ENCODE data around the gene INPP5A. TPM values are rescaled to one million over a fixed set of nuclear protein-coding genes. Genes with fewer than 3 reads are reported as not detected.

The INPP5A gene
- total and polyA plus RNA-seq, 2 of the 13 experiments (the other 11 are each of a cell fraction or from before 2014, with no cell fraction given), result 17.5 to 37.9 TPM

DNA sequence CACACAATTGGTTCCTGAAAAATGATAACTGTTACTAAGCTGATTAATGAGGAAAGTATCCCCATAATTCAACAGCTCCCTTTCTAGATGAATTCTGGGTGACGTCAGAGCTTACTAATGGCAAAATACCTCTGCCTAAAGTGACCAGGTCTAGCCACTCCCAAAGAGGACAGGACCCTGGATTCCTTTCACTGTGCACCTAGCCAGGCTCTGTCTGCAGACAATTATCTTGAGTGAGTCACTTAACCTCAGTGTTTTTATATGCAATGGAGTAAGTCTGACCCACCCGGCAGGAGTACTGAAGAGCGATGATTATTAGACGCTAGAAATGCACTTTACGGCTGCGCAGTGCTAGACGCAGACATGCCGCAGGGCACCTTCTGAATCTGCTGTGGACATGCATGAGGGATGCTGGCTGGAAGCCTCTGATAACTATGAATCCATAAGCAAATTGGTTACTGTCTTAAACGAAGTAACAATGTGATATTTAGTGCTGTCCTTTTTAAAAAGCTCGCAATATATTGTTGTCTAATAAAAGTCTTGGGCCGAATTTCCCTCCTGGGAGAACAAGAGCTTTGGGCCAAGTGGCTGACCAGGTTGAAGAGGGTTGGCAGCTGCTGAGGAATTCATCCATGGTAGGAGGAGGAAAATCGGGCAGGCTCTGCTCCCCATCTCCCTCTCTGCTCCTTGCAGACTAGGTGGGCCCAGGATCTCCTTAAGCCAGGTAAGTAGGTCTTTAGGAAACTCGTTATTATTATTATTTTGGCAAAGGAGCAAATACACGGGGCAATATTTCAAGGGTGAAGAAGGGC is 4.6 kb upstream of the INPP5A start:
- FAIRE-seq, result no peak
- Histone ChIP-seq H4K20me1 (ENCODE audit: insufficient read depth, low read length) (no peaks in the 10 kb centered on the region), H3K4me2 (ENCODE audit: low read depth, low read length) (no peak overlapping the region), H3K79me2 (ENCODE audit: insufficient read depth, low read length) (peaks cover 4% of the 10 kb centered on the region), H3K9ac (ENCODE audit: insufficient read depth, low read depth, low read length) (no peak overlapping the region), H3K4me3 (replicated peaks in 1 of 3; ENCODE audit: insufficient read depth in 1 of 3, low read depth in 2 of 3, low read length in 3 of 3) (no peak overlapping the region), H3K27ac (ENCODE audit: extremely low read length, insufficient read depth, low read length) (no peak overlapping the region), H3K27me3 (ENCODE audit: control insufficient read depth in 1 of 2, insufficient read depth in 2 of 2, low read length in 2 of 2) (peaks cover 0 to 15% of the 10 kb centered on the region in 2 experiments; a peak in 4 of 5 replicates), H3K36me3 (replicated peaks in 1 of 2; ENCODE audit: control insufficient read depth in 1 of 2, insufficient read depth in 2 of 2, low read length in 2 of 2) (no peaks in the 10 kb centered on the region), H3K4me1 (ENCODE audit: insufficient read depth, low read length) (peaks cover 24% of the 10 kb centered on the region), H3K9me3 (ENCODE audit: low read length) (peaks cover 6% of the 10 kb centered on the region; the same call in 1 of the 2 replicates), H2AFZ (ENCODE audit: low read length) (no peak overlapping the region)
- ChIA-PET CTCF (ENCODE audit: low intra/inter-chr PET ratio, low total read pairs) (no interaction called here), POLR2A (no interaction called here)
- no peak for DNase-seq (ENCODE audit: low spot score)
- TF ChIP-seq ZNF891 (CRISPR knock-in tag; IDR thresholded peaks at IDR 0.05) (no peak), CREB1 (IDR thresholded peaks at IDR 0.05) (0 out of 2 replicates have a peak, but pooled peaks have one; percentile 44), CREB1 (CRISPR knock-in tag; IDR thresholded peaks at IDR 0.05) (no peak)
- in situ Hi-C loops (cut with HindIII; ENCODE audit: extremely low pct_ligation_motif_present, low pct_unique_long_range_greater_than_20kb), result no loop called here
- 77% methylated on average over 12 of the region's 14 CpGs for WGBS (ENCODE audit: low lambda C conversion rate)
- no peak for ATAC-seq
- intact Hi-C loops (cut with micrococcal nuclease; ENCODE audit: unreplicated experiment), result no loop called here
- no TSS peak for BruUV-seq (replicated peaks)

- FAIRE-seq (no peak), DNase-seq (ENCODE audit: low spot score) (no peak), ATAC-seq (no peak)
- no peaks in the 10 kb centered on the region for H3K36me3 ChIP-seq (replicated peaks in 1 of 2; ENCODE audit: control insufficient read depth in 1 of 2, insufficient read depth in 2 of 2, low read length in 2 of 2)
- no peak overlapping the region for H2AFZ ChIP-seq (ENCODE audit: low read length)
- no TSS peak for BruUV-seq (replicated peaks)
- peaks cover 24% of the 10 kb centered on the region for H3K4me1 ChIP-seq (ENCODE audit: insufficient read depth, low read length)
- peaks cover 11% of the 10 kb centered on the region for H3K79me2 ChIP-seq (ENCODE audit: insufficient read depth, low read length)
- POLR2A ChIA-PET, result no interaction called here
- CTCF ChIA-PET (ENCODE audit: low intra/inter-chr PET ratio, low total read pairs), result no interaction called here
- no peak overlapping the region for H3K27ac ChIP-seq (ENCODE audit: extremely low read length, insufficient read depth, low read length)
- intact Hi-C loops (cut with micrococcal nuclease; ENCODE audit: unreplicated experiment) (no loop called here), in situ Hi-C loops (cut with HindIII; ENCODE audit: extremely low pct_ligation_motif_present, low pct_unique_long_range_greater_than_20kb) (no loop called here)
- H3K4me3 ChIP-seq (replicated peaks in 1 of 3; ENCODE audit: insufficient read depth in 1 of 3, low read depth in 2 of 3, low read length in 3 of 3), result no peak overlapping the region
- no peak for TF ChIP-seq RORA (CRISPR knock-in tag; IDR thresholded peaks at IDR 0.05)
- TF ChIP-seq ZNF597 (CRISPR knock-in tag; IDR thresholded peaks at IDR 0.05), result no peak
- TF ChIP-seq SETDB1 (CRISPR knock-in tag; IDR thresholded peaks at IDR 0.05; ENCODE audit: borderline replicate concordance), result no peak
- TF ChIP-seq ELF1 (CRISPR knock-in tag; IDR thresholded peaks at IDR 0.05), result no peak
- no peak for TF ChIP-seq TARDBP (CRISPR knock-in tag; IDR thresholded peaks at IDR 0.05)
- TF ChIP-seq KDM4B (CRISPR knock-in tag; IDR thresholded peaks at IDR 0.05), result no peak
- no peak for TF ChIP-seq ZNF343 (CRISPR knock-in tag; IDR thresholded peaks at IDR 0.05)
- TF ChIP-seq PHF21A (CRISPR knock-in tag; IDR thresholded peaks at IDR 0.05), result no peak
- no peak for TF ChIP-seq ZNF709 (CRISPR knock-in tag; IDR thresholded peaks at IDR 0.05)
- TF ChIP-seq RFX5 (IDR thresholded peaks at IDR 0.05; ENCODE audit: low read depth, low read length), result no peak
- TF ChIP-seq MAX (IDR thresholded peaks at IDR 0.05), result no peak
- TF ChIP-seq KDM6A (CRISPR knock-in tag; IDR thresholded peaks at IDR 0.05; ENCODE audit: low read depth), result no peak
- TF ChIP-seq FOSL1 (CRISPR knock-in tag; IDR thresholded peaks at IDR 0.05; ENCODE audit: borderline replicate concordance), result no peak
- TF ChIP-seq, protein P1, sequence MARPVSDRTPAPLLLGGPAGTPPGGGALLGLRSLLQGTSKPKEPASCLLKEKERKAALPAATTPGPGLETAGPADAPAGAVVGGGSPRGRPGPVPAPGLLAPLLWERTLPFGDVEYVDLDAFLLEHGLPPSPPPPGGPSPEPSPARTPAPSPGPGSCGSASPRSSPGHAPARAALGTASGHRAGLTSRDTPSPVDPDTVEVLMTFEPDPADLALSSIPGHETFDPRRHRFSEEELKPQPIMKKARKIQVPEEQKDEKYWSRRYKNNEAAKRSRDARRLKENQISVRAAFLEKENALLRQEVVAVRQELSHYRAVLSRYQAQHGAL (CRISPR knock-in tag; IDR thresholded peaks at IDR 0.05; ENCODE audit: not compliant biosample characterization), result no peak
- H3K27me3 ChIP-seq (ENCODE audit: control insufficient read depth in 1 of 2, insufficient read depth in 2 of 2, low read length in 2 of 2), result peaks cover 0 to 8% of the 10 kb centered on the region in 2 experiments; a peak in 1 of 5 replicates
- H4K20me1 ChIP-seq (ENCODE audit: insufficient read depth, low read length), result no peaks in the 10 kb centered on the region
- no peak overlapping the region for H3K9ac ChIP-seq (ENCODE audit: insufficient read depth, low read depth, low read length)
- peaks cover 6% of the 10 kb centered on the region; the same call in 1 of the 2 replicates for H3K9me3 ChIP-seq (ENCODE audit: low read length)
- WGBS (ENCODE audit: low lambda C conversion rate), result 85% methylated on average over 12 of the region's 12 CpGs
- no peak overlapping the region for H3K4me2 ChIP-seq (ENCODE audit: low read depth, low read length)
Measured at GRCh38 chr10:132533571-132534260, 3.9 kb upstream of the INPP5A start.

Measured in HepG2 (cell line).